Omental fat pad (tissue), 4 donors: ENCODE data around the gene ARHGAP26. TPM values are rescaled to one million over a fixed set of nuclear protein-coding genes. Genes with fewer than 3 reads are reported as not detected.

ENCODE experiments used
- ATAC-seq: fragments of 150-250 bp; one replicate; pipeline ENCODE4 v1.9.1; 2016; ENCODE audit warnings: mild to moderate bottlenecking, moderate library complexity; ENCODE audit not compliant: low FRiP score
- DNase-seq: peaks from one replicate; pipeline ENCODE4 v3.0.0-alpha.2; 2019; ENCODE audit warnings: low spot score
- total RNA-seq, 4 donors: library from RNA; depleted of rRNA; stranded (reverse); fragments of >200 nt; gene quantifications; one replicate each; pipeline ENCODE4 v1.1.0, GENCODE V29; 2016
- TF ChIP-seq, protein P1 (sequence below), 3 donors: fragments of 450-650 bp; IDR thresholded peaks; one replicate each; pipeline ENCODE4 v1.5.1; 2016 to 2017; ENCODE audit warnings: antibody characterized with exemption in 3 of 3, mild to moderate bottlenecking in 3 of 3, moderate library complexity in 2 of 3

The ARHGAP26 gene
- total RNA-seq, 4 donors from 2014 or later = 40.4 to 134 (median 63.6) TPM

DNA sequence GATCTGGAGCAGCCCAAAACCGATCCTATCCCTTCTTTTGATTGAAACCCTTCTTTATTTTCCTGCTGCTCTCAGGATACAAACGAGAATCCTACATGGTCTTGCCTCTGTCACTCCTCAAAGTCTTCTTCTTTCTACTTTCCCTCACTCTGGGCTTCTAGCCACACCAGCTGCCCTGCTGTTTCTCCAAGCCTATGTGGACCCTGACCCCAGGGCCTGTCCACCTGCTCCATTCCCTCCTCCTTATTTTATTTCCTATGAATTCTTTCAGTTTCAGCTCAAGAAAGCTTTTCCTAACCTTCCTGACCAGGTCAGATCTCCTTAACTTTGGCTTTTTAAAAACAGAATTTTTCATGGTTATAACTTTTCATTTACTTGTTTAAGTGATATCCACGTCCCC, 141.0 kb downstream of the ARHGAP26 start:
- no peak for ATAC-seq

GRCh38 chr5:142911775-142912174, 141.6 kb downstream of the ARHGAP26 start:
- DNase-seq = no peak
- no peak for ATAC-seq
- TF ChIP-seq, protein P1, sequence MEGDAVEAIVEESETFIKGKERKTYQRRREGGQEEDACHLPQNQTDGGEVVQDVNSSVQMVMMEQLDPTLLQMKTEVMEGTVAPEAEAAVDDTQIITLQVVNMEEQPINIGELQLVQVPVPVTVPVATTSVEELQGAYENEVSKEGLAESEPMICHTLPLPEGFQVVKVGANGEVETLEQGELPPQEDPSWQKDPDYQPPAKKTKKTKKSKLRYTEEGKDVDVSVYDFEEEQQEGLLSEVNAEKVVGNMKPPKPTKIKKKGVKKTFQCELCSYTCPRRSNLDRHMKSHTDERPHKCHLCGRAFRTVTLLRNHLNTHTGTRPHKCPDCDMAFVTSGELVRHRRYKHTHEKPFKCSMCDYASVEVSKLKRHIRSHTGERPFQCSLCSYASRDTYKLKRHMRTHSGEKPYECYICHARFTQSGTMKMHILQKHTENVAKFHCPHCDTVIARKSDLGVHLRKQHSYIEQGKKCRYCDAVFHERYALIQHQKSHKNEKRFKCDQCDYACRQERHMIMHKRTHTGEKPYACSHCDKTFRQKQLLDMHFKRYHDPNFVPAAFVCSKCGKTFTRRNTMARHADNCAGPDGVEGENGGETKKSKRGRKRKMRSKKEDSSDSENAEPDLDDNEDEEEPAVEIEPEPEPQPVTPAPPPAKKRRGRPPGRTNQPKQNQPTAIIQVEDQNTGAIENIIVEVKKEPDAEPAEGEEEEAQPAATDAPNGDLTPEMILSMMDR (IDR thresholded peaks at IDR 0.05) = no peak

More for the DNA sequence above, 141.0 kb downstream of the ARHGAP26 start:
- TF ChIP-seq, protein P1 (IDR thresholded peaks at IDR 0.05) = no peak
- no peak for DNase-seq

- ATAC-seq (no peak), DNase-seq (no peak)
- TF ChIP-seq, protein P1 (IDR thresholded peaks at IDR 0.05) = no peak
Measured at GRCh38 chr5:142913728-142914338, 143.7 kb downstream of the ARHGAP26 start.

DNA sequence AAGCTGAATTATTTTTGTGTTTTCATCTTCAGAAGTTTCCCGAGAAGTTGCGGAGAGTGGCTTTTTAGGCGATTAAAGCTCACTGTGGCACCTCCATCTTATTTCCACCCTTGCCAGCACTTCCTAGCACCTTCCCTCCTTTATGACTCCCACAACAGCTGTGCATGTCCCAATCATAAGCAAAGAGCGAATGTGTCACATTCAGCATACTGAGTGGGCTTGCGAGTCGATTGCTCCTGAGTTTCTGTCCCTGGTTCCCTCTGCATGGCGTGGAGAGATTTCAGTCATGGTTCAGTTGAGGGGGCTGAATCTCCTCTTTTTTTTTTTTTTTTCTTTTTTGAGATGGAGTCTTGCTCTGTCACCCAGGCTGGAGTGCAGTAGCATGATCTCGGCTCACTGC, 144.9 kb downstream of the ARHGAP26 start:
- no peak for ATAC-seq
- no peak for DNase-seq
- TF ChIP-seq, protein P1 (IDR thresholded peaks at IDR 0.05) = no peak

- DNase-seq (no peak), ATAC-seq (no peak)
- TF ChIP-seq, protein P1 (IDR thresholded peaks at IDR 0.05) = no peak
Measured at GRCh38 chr5:142915813-142916424, 145.7 kb downstream of the ARHGAP26 start.

- ATAC-seq = no peak
- DNase-seq = no peak
- TF ChIP-seq, protein P1 (IDR thresholded peaks at IDR 0.05) = no peak
Measured at GRCh38 chr5:142918959-142919635, 148.9 kb downstream of the ARHGAP26 start.
